T-cell (primary cell): ENCODE results near the gene STARD4. TPM values are rescaled to one million over a fixed set of nuclear protein-coding genes. Genes with fewer than 3 reads are reported as not detected.
A peak's percentile ranks its signal among the peaks of the same experiment; 100 is the strongest.

Source experiments
- ATAC-seq, 4 experiments: fragments of 200-7000 bp in 3 of 4; fragments of 150-1000 bp in 1 of 4; cut with Tn5 transposase; replicated peaks in 1 of 4; 1 replicate in 3 of 4; 2 replicates in 1 of 4; pipeline ENCODE4 v1.10.0; 2021; ENCODE audit warnings: moderate library complexity in 3 of 4, mild to moderate bottlenecking in 2 of 4, moderate number of reproducible peaks in 1 of 4
- CTCF ChIA-PET, 2 donors: fragments of 300-600 bp; sonication (Branson Sonifier 250); formaldehyde crosslinking; loops; one replicate each; lab custom pipeline; 2022; ENCODE audit warnings: antibody characterized with exemption in 2 of 2; lab: Charles Lee
- POLR2A ChIA-PET, 2 donors: fragments of 300-600 bp; sonication (Branson Sonifier 250); formaldehyde crosslinking; loops; one replicate each; lab custom pipeline; 2022; ENCODE audit warnings: antibody characterized with exemption in 2 of 2; lab: Charles Lee
- DNase-seq, 35 experiments: peaks; one replicate each; pipeline versions ENCODE4 v3.0.0 to v3.0.0-alpha.2; 2013 to 2023
- H3K27ac ChIP-seq: one replicate; pipeline ENCODE4 v1.5.1; 2013; ENCODE audit warnings: low read length
- H3K27me3 ChIP-seq, 2 experiments: replicated peaks in 1 of 2; 1 replicate in 1 of 2; 2 replicates in 1 of 2; pipeline versions ENCODE4 v1.6.1 to v1.7.0; 2013; ENCODE audit warnings: low read length in 1 of 2, mixed read lengths in 1 of 2; ENCODE audit not compliant: control insufficient read depth in 2 of 2, insufficient read depth in 2 of 2; ENCODE audit errors: extremely low read depth in 1 of 2
- H3K36me3 ChIP-seq, 2 donors: 1 replicate in 1 of 2; 2 replicates in 1 of 2; pipeline versions ENCODE4 v1.6.1 to v1.7.0; 2013; ENCODE audit warnings: low read length in 1 of 2; ENCODE audit not compliant: control insufficient read depth in 2 of 2, insufficient read depth in 1 of 2; ENCODE audit errors: extremely low read depth in 1 of 2
- H3K4me1 ChIP-seq, 2 experiments: 1 replicate in 1 of 2; 2 replicates in 1 of 2; pipeline versions ENCODE4 v1.6.1 to v1.7.0; 2013; ENCODE audit warnings: low read length in 2 of 2, mixed read lengths in 1 of 2; ENCODE audit not compliant: insufficient read depth in 2 of 2, control insufficient read depth in 1 of 2; ENCODE audit errors: extremely low read depth in 1 of 2
- H3K4me3 ChIP-seq, 2 donors: 1 replicate in 1 of 2; 2 replicates in 1 of 2; pipeline versions ENCODE4 v1.5.1 to v1.7.0; 2013; ENCODE audit warnings: mild to moderate bottlenecking in 2 of 2, low read length in 1 of 2, moderate library complexity in 1 of 2; ENCODE audit not compliant: control insufficient read depth in 1 of 2; ENCODE audit errors: extremely low read depth in 1 of 2
- H3K9me3 ChIP-seq: 2 replicates; pipeline ENCODE4 v1.7.0; 2013
- H3K27ac Mint-ChIP-seq, 2 donors: one replicate each; pipeline ENCODE4 v1.8.0; 2020 to 2021; ENCODE audit warnings: mild to moderate bottlenecking in 2 of 2, mixed read lengths in 2 of 2
- H3K27me3 Mint-ChIP-seq, 2 donors: one replicate each; pipeline ENCODE4 v1.8.0; 2021 to 2022; ENCODE audit warnings: mixed read lengths in 2 of 2
- H3K36me3 Mint-ChIP-seq: one replicate; pipeline ENCODE4 v1.8.0; 2021; ENCODE audit warnings: mixed read lengths
- H3K4me1 Mint-ChIP-seq, 3 donors: one replicate each; pipeline ENCODE4 v1.8.0; 2020 to 2022; ENCODE audit warnings: mixed read lengths in 3 of 3, mild to moderate bottlenecking in 1 of 3
- H3K4me3 Mint-ChIP-seq, 3 donors: one replicate each; pipeline ENCODE4 v1.8.0; 2020 to 2022; ENCODE audit warnings: mild to moderate bottlenecking in 3 of 3, mixed read lengths in 3 of 3, moderate library complexity in 3 of 3
- H3K9me3 Mint-ChIP-seq, 3 donors: one replicate each; pipeline ENCODE4 v1.8.0; 2020 to 2022; ENCODE audit warnings: mixed read lengths in 3 of 3
- WGBS: methylation state at CpG from one replicate; pipeline ENCODE4 v1.1.5; 2013; ENCODE audit warnings: missing lambda C conversion rate; ENCODE audit not compliant: insufficient coverage; 5-methylcytosine and 5-hydroxymethylcytosine counted together
- total RNA-seq, 35 experiments: library from RNA in 6 of 35; stranded (reverse) in 6 of 35; fragments of 120-200 nt in 1 of 35; gene quantifications; one replicate each; pipeline versions ENCODE4 v1.2.1 to v1.2.4 and lab custom pipeline; 2013 to 2026

The STARD4 gene
- total RNA-seq, 5 donors from 2014 or later (not counting 1 experiment from before 2014, with no cell fraction given): 10.2 to 16.5 (median 12.0) TPM

GRCh38 chr5:111505096-111505495 lies 7.2 kb downstream of the STARD4 start:
- no peak for DNase-seq
- Histone ChIP-seq H3K4me3 (no peak overlapping the region), H3K27ac (no peak overlapping the region), H3K9me3 (no peaks in the 10 kb centered on the region), H3K4me1 (no peaks in the 10 kb centered on the region), H3K36me3 (peaks cover 0 to 2% of the 10 kb centered on the region in 2 donors), H3K27me3 (no peaks in the 10 kb centered on the region)
- POLR2A ChIA-PET: interaction anchor here (0.6 to 0.7 kb wide), 2 partner anchors 240 to 1555 kb away, joined by 3 read pairs; no protein-coding TSS in a partner anchor
- Mint-ChIP-seq H3K36me3 (peaks cover 9% of the 10 kb centered on the region), H3K27ac (no peak overlapping the region), H3K4me3 (no peak overlapping the region), H3K4me1 (peaks cover 9 to 26% (median 25%) of the 10 kb centered on the region in 3 donors), H3K9me3 (no peaks in the 10 kb centered on the region), H3K27me3 (no peaks in the 10 kb centered on the region)
- no peak for ATAC-seq
- WGBS: 100% methylated on average over 1 of the region's 1 CpG
- CTCF ChIA-PET: interaction anchor here in 1 of 2 donors (1.1 to 1.4 kb wide), 2 partner anchors 8 to 10 kb away, joined by 3 to 5 read pairs; no protein-coding TSS in a partner anchor

GRCh38 chr5:111502956-111503355 lies 9.4 kb downstream of the STARD4 start:
- Mint-ChIP-seq H3K4me3 (no peak overlapping the region), H3K36me3 (peaks cover 25% of the 10 kb centered on the region), H3K4me1 (peaks cover 15 to 17% (median 16%) of the 10 kb centered on the region in 3 donors), H3K27me3 (no peaks in the 10 kb centered on the region), H3K9me3 (no peaks in the 10 kb centered on the region), H3K27ac (no peak overlapping the region)
- no peak for DNase-seq
- Histone ChIP-seq H3K4me3 (no peak overlapping the region), H3K4me1 (no peaks in the 10 kb centered on the region), H3K36me3 (peaks cover 0 to 7% of the 10 kb centered on the region in 2 donors), H3K27me3 (no peaks in the 10 kb centered on the region), H3K27ac (no peak overlapping the region), H3K9me3 (no peaks in the 10 kb centered on the region)
- no peak for ATAC-seq
- POLR2A ChIA-PET: no interaction called here
- CTCF ChIA-PET: no interaction called here

GRCh38 chr5:111498346-111498745 lies 14.0 kb downstream of the STARD4 start:
- H3K4me3 ChIP-seq: no peak overlapping the region
- peak overlapping the region; percentile 31 for H3K27ac ChIP-seq
- H3K4me3 Mint-ChIP-seq: no peak overlapping the region
- CTCF ChIA-PET: interaction anchor here in 1 of 2 donors (1.3 kb wide), 1 partner anchor 13 kb away, joined by 5 read pairs; no protein-coding TSS in a partner anchor
- no peak for ATAC-seq
- WGBS: no CpG with 5 or more reads among the region's 1 CpG
- no peaks in the 10 kb centered on the region for H3K27me3 Mint-ChIP-seq
- no peaks in the 10 kb centered on the region for H3K9me3 Mint-ChIP-seq
- peaks cover 39% of the 10 kb centered on the region for H3K36me3 Mint-ChIP-seq
- POLR2A ChIA-PET: no interaction called here
- no peak for DNase-seq
- peaks cover 13 to 25% (median 24%) of the 10 kb centered on the region in 3 donors for H3K4me1 Mint-ChIP-seq
- peaks cover 0 to 21% of the 10 kb centered on the region in 2 donors for H3K36me3 ChIP-seq
- H3K27ac Mint-ChIP-seq: peak overlapping the region; percentile 58 to 85
- H3K9me3 ChIP-seq: no peaks in the 10 kb centered on the region
- H3K4me1 ChIP-seq: no peaks in the 10 kb centered on the region
- H3K27me3 ChIP-seq: no peaks in the 10 kb centered on the region

- H3K36me3 Mint-ChIP-seq: peaks cover 37% of the 10 kb centered on the region
- no peak overlapping the region for H3K4me3 ChIP-seq
- H3K27me3 Mint-ChIP-seq: no peaks in the 10 kb centered on the region
- no peak overlapping the region for H3K4me3 Mint-ChIP-seq
- DNase-seq: peak in 1 of 35 experiments; percentile 11
- H3K36me3 ChIP-seq: peaks cover 0 to 20% of the 10 kb centered on the region in 2 donors
- ChIA-PET POLR2A (interaction anchor here in 1 of 2 donors (0.5 kb wide), 1 partner anchor 28 kb away, joined by 4 read pairs; no protein-coding TSS in a partner anchor), CTCF (interaction anchor here in 1 of 2 donors (0.7 kb wide), 1 partner anchor 10 kb away, joined by 3 read pairs; no protein-coding TSS in a partner anchor)
- no CpG with 5 or more reads among the region's 1 CpG for WGBS
- H3K9me3 Mint-ChIP-seq: no peaks in the 10 kb centered on the region
- no peaks in the 10 kb centered on the region for H3K27me3 ChIP-seq
- peak overlapping the region in 1 of 2 donors; percentile 48 for H3K27ac Mint-ChIP-seq
- H3K4me1 ChIP-seq: no peaks in the 10 kb centered on the region
- H3K4me1 Mint-ChIP-seq: peaks cover 13 to 25% (median 24%) of the 10 kb centered on the region in 3 donors
- H3K27ac ChIP-seq: no peak overlapping the region
- no peak for ATAC-seq
- no peaks in the 10 kb centered on the region for H3K9me3 ChIP-seq
Measured at GRCh38 chr5:111495159-111495558, 17.2 kb downstream of the STARD4 start.

GRCh38 chr5:111494355-111494999 lies 17.9 kb downstream of the STARD4 start:
- no peaks in the 10 kb centered on the region for H3K4me1 ChIP-seq
- H3K27me3 Mint-ChIP-seq: no peaks in the 10 kb centered on the region
- no peak overlapping the region for H3K27ac ChIP-seq
- H3K4me1 Mint-ChIP-seq: peaks cover 13 to 25% (median 24%) of the 10 kb centered on the region in 3 donors
- H3K4me3 ChIP-seq: no peak overlapping the region
- ATAC-seq (no peak), DNase-seq (no peak)
- no peak overlapping the region for H3K4me3 Mint-ChIP-seq
- no peaks in the 10 kb centered on the region for H3K9me3 Mint-ChIP-seq
- 100% methylated on average over 1 of the region's 2 CpGs for WGBS
- CTCF ChIA-PET: interaction anchor here in 1 of 2 donors (0.7 kb wide), 1 partner anchor 11 kb away, joined by 3 read pairs; no protein-coding TSS in a partner anchor
- peaks cover 38% of the 10 kb centered on the region for H3K36me3 Mint-ChIP-seq
- H3K27me3 ChIP-seq: no peaks in the 10 kb centered on the region
- POLR2A ChIA-PET: interaction anchor here in 1 of 2 donors (1.3 kb wide), 1 partner anchor 17 kb away, joined by 17 read pairs; no protein-coding TSS in a partner anchor
- H3K9me3 ChIP-seq: no peaks in the 10 kb centered on the region
- H3K36me3 ChIP-seq: peaks cover 0 to 18% of the 10 kb centered on the region in 2 donors
- peak overlapping the region; percentile 46 to 53 for H3K27ac Mint-ChIP-seq

GRCh38 chr5:111493031-111493430 lies 19.3 kb downstream of the STARD4 start:
- no peaks in the 10 kb centered on the region for H3K27me3 Mint-ChIP-seq
- Histone ChIP-seq H3K4me1 (no peaks in the 10 kb centered on the region), H3K9me3 (no peaks in the 10 kb centered on the region), H3K27me3 (no peaks in the 10 kb centered on the region), H3K27ac (no peak overlapping the region), H3K4me3 (no peak overlapping the region), H3K36me3 (peaks cover 0 to 16% of the 10 kb centered on the region in 2 donors)
- no peak for ATAC-seq
- H3K27ac Mint-ChIP-seq: peak overlapping the region; percentile 29 to 68
- ChIA-PET POLR2A (no interaction called here), CTCF (interaction anchor here in 1 of 2 donors (0.6 kb wide), 1 partner anchor 9 kb away, joined by 4 read pairs; no protein-coding TSS in a partner anchor)
- peaks cover 6 to 17% (median 15%) of the 10 kb centered on the region in 3 donors for H3K4me1 Mint-ChIP-seq
- no peak for DNase-seq
- WGBS: no CpG with 5 or more reads among the region's 2 CpGs
- H3K4me3 Mint-ChIP-seq: no peak overlapping the region
- peaks cover 32% of the 10 kb centered on the region for H3K36me3 Mint-ChIP-seq
- H3K9me3 Mint-ChIP-seq: no peaks in the 10 kb centered on the region
